ENCODE measurements around the gene WNT7A. TPM values are rescaled to one million over a fixed set of nuclear protein-coding genes. Genes with fewer than 3 reads are reported as not detected.

Gene WNT7A
- total and polyA plus RNA-seq, 2 donors (not counting 1 experiment from before 2014, with no cell fraction given): not detected

DNA sequence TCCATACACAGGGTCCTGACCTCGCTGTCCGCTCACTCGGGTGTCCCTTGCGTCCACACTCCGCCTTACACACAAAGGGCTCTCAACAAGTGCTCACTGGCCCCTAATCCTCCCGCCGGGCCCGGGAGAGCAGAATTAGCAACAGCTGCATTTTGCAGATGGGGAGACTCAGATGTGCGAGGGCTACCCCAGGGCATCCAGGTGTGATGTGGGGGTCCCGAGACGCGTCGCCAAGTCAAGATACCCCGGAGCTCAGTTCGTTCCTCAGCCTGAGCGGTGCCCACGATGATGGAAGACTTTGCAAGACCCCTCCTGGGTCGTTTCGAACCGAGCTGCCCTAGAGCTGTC, 14.9 kb upstream of the WNT7A start:
- ATAC-seq (ENCODE audit: low read depth) (no peak), DNase-seq (no peak)
- Histone ChIP-seq H3K4me3 (ENCODE audit: control extremely low read depth in 1 of 5, extremely low read depth in 1 of 5, insufficient read depth in 1 of 5, low read depth in 2 of 5, low read length in 4 of 5) (peak overlapping the region in 4 of 5 experiments; percentile 62 to 75 (median 66)), H2AFZ (ENCODE audit: insufficient read depth, low read depth, low read length, poor library complexity, severe bottlenecking) (peak overlapping the region; percentile 97), H4K20me1 (ENCODE audit: control insufficient read depth, insufficient read depth, low read length, poor library complexity, severe bottlenecking) (no peaks in the 10 kb centered on the region), H3K9ac (ENCODE audit: low read length) (peak overlapping the region; percentile 83), H3K4me1 (ENCODE audit: control insufficient read depth in 2 of 2, insufficient read depth in 2 of 2, low read length in 2 of 2) (peaks cover 17 to 37% of the 10 kb centered on the region in 2 donors), H3K27me3 (replicated peaks in 1 of 4; ENCODE audit: control extremely low read depth in 1 of 4, control insufficient read depth in 3 of 4, insufficient read depth in 4 of 4, low read length in 3 of 4) (peaks cover 0 to 7% (median 0%) of the 10 kb centered on the region in 4 experiments), H3K79me2 (ENCODE audit: control insufficient read depth, insufficient read depth, low read length) (no peaks in the 10 kb centered on the region), H3K36me3 (replicated peaks in 1 of 2; ENCODE audit: control extremely low read depth in 1 of 2, control insufficient read depth in 1 of 2, extremely low read depth in 1 of 2, insufficient read depth in 2 of 2, low read length in 1 of 2) (no peaks in the 10 kb centered on the region), H3K9me3 (ENCODE audit: control extremely low read depth in 1 of 3, control insufficient read depth in 2 of 3, insufficient read depth in 1 of 3, low read length in 2 of 3) (peaks cover 0 to 41% (median 11%) of the 10 kb centered on the region in 3 donors), H3K4me2 (replicated peaks; ENCODE audit: low read depth, low read length, poor library complexity, severe bottlenecking) (peak overlapping the region; percentile 83), H3K27ac (ENCODE audit: low read length in 2 of 2) (no peak overlapping the region)
- Mint-ChIP-seq H3K4me1 (peaks cover 32% of the 10 kb centered on the region), H3K27ac (peak overlapping the region; percentile 69), H3K27me3 (peaks cover 19% of the 10 kb centered on the region), H3K4me3 (peak overlapping the region; percentile 89), H3K9me3 (ENCODE audit: insufficient read depth) (peaks cover 6% of the 10 kb centered on the region)
- intact Hi-C loops (cut with micrococcal nuclease): loop anchor here (1.0 to 10.0 kb wide), 5 partner anchors 230 to 756 kb away; partner anchors contain the start of genes CCDC174, CHCHD4, LSM3 and SLC6A6
- CTCF ChIA-PET: interaction anchor here (0.5 kb wide), 1 partner anchor 574 kb away, joined by 3 read pairs; no protein-coding TSS in a partner anchor
- POLR2A ChIA-PET: no interaction called here
- 77% methylated on average over 20 of the region's 20 CpGs for WGBS (ENCODE audit: insufficient coverage)
- TF ChIP-seq EZH2 (IDR thresholded peaks at IDR 0.05; ENCODE audit: borderline replicate concordance, insufficient read depth, low read depth, low read length, poor library complexity, severe bottlenecking) (no peak), CTCF (IDR thresholded peaks at IDR 0.05) (no peak)

- peak overlapping the region; percentile 89 for H3K4me3 Mint-ChIP-seq
These were observed 14.4 kb upstream of the WNT7A start for GRCh38 chr3:13894096-13894806.

More at GRCh38 chr3:13894096-13894806, 14.4 kb upstream of the WNT7A start:
- Mint-ChIP-seq H3K9me3 (ENCODE audit: insufficient read depth) (peaks cover 2% of the 10 kb centered on the region), H3K27me3 (peaks cover 14% of the 10 kb centered on the region), H3K27ac (no peak overlapping the region), H3K4me1 (peaks cover 32% of the 10 kb centered on the region)
- Histone ChIP-seq H3K36me3 (replicated peaks in 1 of 2; ENCODE audit: control extremely low read depth in 1 of 2, control insufficient read depth in 1 of 2, extremely low read depth in 1 of 2, insufficient read depth in 2 of 2, low read length in 1 of 2) (no peaks in the 10 kb centered on the region), H2AFZ (ENCODE audit: insufficient read depth, low read depth, low read length, poor library complexity, severe bottlenecking) (peak overlapping the region; percentile 4), H3K9ac (ENCODE audit: low read length) (no peak overlapping the region), H3K9me3 (ENCODE audit: control extremely low read depth in 1 of 3, control insufficient read depth in 2 of 3, insufficient read depth in 1 of 3, low read length in 2 of 3) (peaks cover 0 to 41% (median 11%) of the 10 kb centered on the region in 3 donors), H3K4me3 (ENCODE audit: control extremely low read depth in 1 of 5, extremely low read depth in 1 of 5, insufficient read depth in 1 of 5, low read depth in 2 of 5, low read length in 4 of 5) (no peak overlapping the region), H3K4me1 (ENCODE audit: control insufficient read depth in 2 of 2, insufficient read depth in 2 of 2, low read length in 2 of 2) (peaks cover 17 to 37% of the 10 kb centered on the region in 2 donors), H3K27ac (ENCODE audit: low read length in 2 of 2) (no peak overlapping the region), H3K4me2 (replicated peaks; ENCODE audit: low read depth, low read length, poor library complexity, severe bottlenecking) (no peak overlapping the region), H4K20me1 (ENCODE audit: control insufficient read depth, insufficient read depth, low read length, poor library complexity, severe bottlenecking) (no peaks in the 10 kb centered on the region), H3K79me2 (ENCODE audit: control insufficient read depth, insufficient read depth, low read length) (no peaks in the 10 kb centered on the region), H3K27me3 (replicated peaks in 1 of 4; ENCODE audit: control extremely low read depth in 1 of 4, control insufficient read depth in 3 of 4, insufficient read depth in 4 of 4, low read length in 3 of 4) (peaks cover 0 to 7% (median 0%) of the 10 kb centered on the region in 4 experiments)
- DNase-seq: peak; percentile 19
- CTCF ChIA-PET: no interaction called here
- no peak for TF ChIP-seq EZH2 (IDR thresholded peaks at IDR 0.05; ENCODE audit: borderline replicate concordance, insufficient read depth, low read depth, low read length, poor library complexity, severe bottlenecking)
- no peak for TF ChIP-seq CTCF (IDR thresholded peaks at IDR 0.05)
- no peak for ATAC-seq (ENCODE audit: low read depth)
- POLR2A ChIA-PET: no interaction called here
- WGBS (ENCODE audit: insufficient coverage): 92% methylated on average over 12 of the region's 13 CpGs
- intact Hi-C loops (cut with micrococcal nuclease): loop anchor here (2.0 to 10.0 kb wide), 2 partner anchors 511 to 757 kb away; partner anchors contain the start of genes CCDC174 and SLC6A6

Data from B cell (primary cell).